Measurements from ENCODE around the gene AGPS. TPM values are rescaled to one million over a fixed set of nuclear protein-coding genes. Genes with fewer than 3 reads are reported as not detected.
"Not testable (repeated sequence)": the region's sequence is repeated elsewhere in the genome, so short reads cannot be mapped to it uniquely, and the experiment has no call there.

Gene AGPS
- total and polyA plus RNA-seq, 9 of the 15 experiments (the other 6 are each of a cell fraction or from before 2014, with no cell fraction given), result 15.5 to 211 (median 63.1) TPM

DNA sequence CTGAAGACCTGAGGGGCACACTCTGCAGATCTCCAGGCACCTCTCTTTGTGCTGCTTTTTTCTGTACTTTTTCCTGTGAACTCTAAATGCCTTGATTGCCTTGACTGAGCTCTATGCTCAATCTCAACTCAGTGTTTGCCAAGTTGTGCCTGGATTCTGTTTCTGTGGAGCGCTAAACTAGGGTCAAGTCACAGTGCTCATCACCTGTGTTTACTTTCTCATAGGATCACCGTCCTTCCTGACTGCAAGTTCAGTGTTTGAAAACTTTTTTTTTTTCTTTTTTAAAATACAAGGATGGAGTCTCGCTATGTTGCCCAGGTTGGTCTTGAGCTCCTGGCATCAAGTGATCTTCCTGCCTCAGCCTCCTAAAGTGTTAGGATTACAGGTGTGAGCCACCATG is 62.6 kb downstream of the AGPS start (continued):
- TF ChIP-seq, protein P1, sequence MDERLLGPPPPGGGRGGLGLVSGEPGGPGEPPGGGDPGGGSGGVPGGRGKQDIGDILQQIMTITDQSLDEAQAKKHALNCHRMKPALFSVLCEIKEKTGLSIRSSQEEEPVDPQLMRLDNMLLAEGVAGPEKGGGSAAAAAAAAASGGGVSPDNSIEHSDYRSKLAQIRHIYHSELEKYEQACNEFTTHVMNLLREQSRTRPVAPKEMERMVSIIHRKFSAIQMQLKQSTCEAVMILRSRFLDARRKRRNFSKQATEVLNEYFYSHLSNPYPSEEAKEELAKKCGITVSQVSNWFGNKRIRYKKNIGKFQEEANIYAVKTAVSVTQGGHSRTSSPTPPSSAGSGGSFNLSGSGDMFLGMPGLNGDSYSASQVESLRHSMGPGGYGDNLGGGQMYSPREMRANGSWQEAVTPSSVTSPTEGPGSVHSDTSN (CRISPR knock-in tag; IDR thresholded peaks at IDR 0.05; ENCODE audit: low read depth), result no peak
- TF ChIP-seq, protein P1 (tag; conservative IDR thresholded peaks at IDR 0.05; ENCODE audit: low read depth), result no peak
- no peak for TF ChIP-seq HLTF (IDR thresholded peaks at IDR 0.05)
- TF ChIP-seq, protein P2, sequence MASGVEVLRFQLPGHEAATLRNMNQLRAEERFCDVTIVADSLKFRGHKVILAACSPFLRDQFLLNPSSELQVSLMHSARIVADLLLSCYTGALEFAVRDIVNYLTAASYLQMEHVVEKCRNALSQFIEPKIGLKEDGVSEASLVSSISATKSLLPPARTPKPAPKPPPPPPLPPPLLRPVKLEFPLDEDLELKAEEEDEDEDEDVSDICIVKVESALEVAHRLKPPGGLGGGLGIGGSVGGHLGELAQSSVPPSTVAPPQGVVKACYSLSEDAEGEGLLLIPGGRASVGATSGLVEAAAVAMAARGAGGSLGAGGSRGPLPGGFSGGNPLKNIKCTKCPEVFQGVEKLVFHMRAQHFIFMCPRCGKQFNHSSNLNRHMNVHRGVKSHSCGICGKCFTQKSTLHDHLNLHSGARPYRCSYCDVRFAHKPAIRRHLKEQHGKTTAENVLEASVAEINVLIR (CRISPR knock-in tag; IDR thresholded peaks at IDR 0.05), result no peak

DNA sequence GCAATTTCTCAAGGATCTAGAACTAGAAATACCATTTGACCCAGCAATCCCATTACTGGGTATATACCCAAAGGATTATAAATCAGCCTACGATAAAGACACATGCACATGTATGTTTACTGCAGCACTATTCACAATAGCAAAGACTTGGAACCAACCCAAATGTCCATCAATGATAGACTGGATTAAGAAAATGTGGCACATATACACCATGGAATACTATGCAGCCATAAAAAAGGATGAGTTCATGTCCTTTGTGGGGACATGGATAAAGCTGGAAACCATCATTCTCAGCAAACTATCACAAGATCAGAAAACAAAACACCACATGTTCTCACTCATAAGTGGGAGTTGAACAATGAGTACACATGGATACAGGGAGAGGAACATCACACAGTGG is 67.2 kb downstream of the AGPS start:
- H3K9ac ChIP-seq (ENCODE audit: insufficient read depth in 1 of 2, low read depth in 2 of 2, low read length in 2 of 2); FAIRE-seq; H3K9me1 ChIP-seq (ENCODE audit: control insufficient read depth, insufficient read depth, low read length); POLR2A ChIA-PET; H3K9me3 ChIP-seq (replicated peaks; ENCODE audit: control insufficient read depth, insufficient read depth, low read depth, low read length); intact Hi-C loops (cut with micrococcal nuclease); H3K27me3 ChIP-seq (ENCODE audit: control insufficient read depth in 2 of 2, insufficient read depth in 2 of 2, low read length in 2 of 2); H4K20me1 ChIP-seq (replicated peaks; ENCODE audit: control insufficient read depth, insufficient read depth, low read length); CTCF ChIA-PET (ENCODE audit: low intra/inter-chr PET ratio); H3K4me3 ChIP-seq; in situ Hi-C loops (cut with MboI); H3K79me2 ChIP-seq (ENCODE audit: control insufficient read depth, insufficient read depth, low read length); H2AFZ ChIP-seq (ENCODE audit: low read depth, low read length); ATAC-seq; DNase-seq (ENCODE audit: extremely low read depth in 1 of 4, low spot score in 3 of 4); H3K4me2 ChIP-seq (ENCODE audit: insufficient read depth, low read length); BruUV-seq (replicated peaks); H3K4me1 ChIP-seq (replicated peaks in 1 of 2; ENCODE audit: control insufficient read depth in 2 of 2, insufficient read depth in 2 of 2, low read length in 2 of 2); H3K27ac ChIP-seq (ENCODE audit: extremely low read depth, low read depth, low read length): not testable (repeated sequence)
- 85% methylated on average over 1 of the region's 1 CpG for WGBS (ENCODE audit: insufficient coverage, low coverage, missing lambda C conversion rate)
- H3K36me3 ChIP-seq (ENCODE audit: control insufficient read depth, insufficient read depth, low read length), result peaks cover 36% of the 10 kb centered on the region
- TF ChIP-seq BCOR (IDR thresholded peaks at IDR 0.05) (peak; percentile 49; the same call in 1 of the 2 replicates), KDM1A (IDR thresholded peaks at IDR 0.05) (0 out of 4 replicates have a peak, but pooled peaks of 1 of the 2 experiments have one; percentile 7), SMARCA5 (IDR thresholded peaks at IDR 0.05) (0 out of 2 replicates have a peak, but pooled peaks have one; percentile 21), ZNF146 (CRISPR knock-in tag; IDR thresholded peaks at IDR 0.05; ENCODE audit: unreplicated experiment) (peak; percentile 80)
